Gastrocnemius medialis (tissue), 4 donors: ENCODE results near the gene IDUA. TPM values are rescaled to one million over a fixed set of nuclear protein-coding genes. Genes with fewer than 3 reads are reported as not detected.

ENCODE experiments used
- ATAC-seq, 2 donors: fragments of 150-250 bp; one replicate each; pipeline ENCODE4 v1.9.1; 2016
- DNase-seq, 2 donors: peaks; one replicate each; pipeline ENCODE4 v3.0.0-alpha.2; 2019
- H3K27ac ChIP-seq, 4 donors: fragments of 200-600 bp; sonication (generic); 1 replicate in 1 of 4; 2 replicates in 3 of 4; pipeline ENCODE4 v1.5.1; 2016 to 2018; ENCODE audit warnings: mild to moderate bottlenecking in 2 of 4, moderate library complexity in 1 of 4
- H3K27me3 ChIP-seq, 3 donors: fragments of 200-600 bp; sonication (generic) in 2 of 3; 1 replicate in 1 of 3; 2 replicates in 2 of 3; pipeline versions ENCODE4 v1.5.1 to v1.6.0; 2016 to 2019; ENCODE audit warnings: mild to moderate bottlenecking in 1 of 3, moderate library complexity in 1 of 3
- H3K36me3 ChIP-seq, 2 donors: fragments of 200-600 bp; sonication (generic) in 1 of 2; one replicate each; pipeline ENCODE4 v1.5.1; 2017 to 2018
- H3K4me1 ChIP-seq, 2 donors: fragments of 200-600 bp; sonication (generic) in 1 of 2; one replicate each; pipeline ENCODE4 v1.5.1; 2016 to 2017; ENCODE audit warnings: mild to moderate bottlenecking in 2 of 2
- H3K4me3 ChIP-seq, 4 donors: fragments of 200-600 bp; sonication (generic) in 3 of 4; 1 replicate in 1 of 4; 2 replicates in 3 of 4; pipeline ENCODE4 v1.5.1; 2016 to 2019; ENCODE audit warnings: mild to moderate bottlenecking in 2 of 4
- H3K9me3 ChIP-seq, 3 donors: fragments of 200-600 bp; sonication (generic) in 2 of 3; 1 replicate in 1 of 3; 2 replicates in 2 of 3; pipeline ENCODE4 v1.5.1; 2016 to 2019
- POLR2A ChIP-seq, 2 donors: fragments of 450-650 bp; IDR thresholded peaks; one replicate each; pipeline ENCODE4 v1.6.1; 2017; ENCODE audit warnings: antibody characterized with exemption in 2 of 2, mild to moderate bottlenecking in 2 of 2, moderate library complexity in 2 of 2
- in situ Hi-C, 4 donors: fragments of 200-750 bp; cut with MboI; loops; one replicate each; pipeline versions ENCODE4 v1.15.0 to v1.8.0; 2017; ENCODE audit warnings: low sequenced_read_pairs in 4 of 4
- intact Hi-C: fragments of 100-400 bp; cut with DNase I; formaldehyde crosslinking; loops from one replicate; pipeline ENCODE4 v1.15.1; 2023; ENCODE audit warnings: low total_unique reads
- total RNA-seq, 4 donors: library from RNA; depleted of rRNA; stranded (reverse); fragments of >200 nt; gene quantifications; one replicate each; pipeline versions ENCODE4 v1.1.0 to v1.2.3, GENCODE V29; 2016
- TF ChIP-seq, protein P1 (sequence below), 5 experiments: fragments of 450-650 bp in 3 of 5; fragments of 200-600 bp in 2 of 5; sonication (generic) in 2 of 5; IDR thresholded peaks in 4 of 5; conservative IDR thresholded peaks in 1 of 5; 1 replicate in 4 of 5; 2 replicates in 1 of 5; pipeline ENCODE4 v1.5.1; 2016 to 2019; ENCODE audit warnings: antibody characterized with exemption in 5 of 5, mild to moderate bottlenecking in 3 of 5, moderate library complexity in 3 of 5

The IDUA gene
- total RNA-seq, 4 donors from 2014 or later = 0.12 to 10.8 (median 2.4) TPM

- no peak for DNase-seq
- intact Hi-C loops = no loop called here
Measured at GRCh38 chr4:961351-962230, 25.3 kb upstream of the IDUA start.

GRCh38 chr4:962231-963208, 24.3 kb upstream of the IDUA start:
- Histone ChIP-seq H3K9me3 (no peaks in the 10 kb centered on the region), H3K27me3 (no peaks in the 10 kb centered on the region), H3K36me3 (peaks cover 0 to 7% of the 10 kb centered on the region in 2 donors), H3K4me3 (no peak overlapping the region), H3K4me1 (no peaks in the 10 kb centered on the region), H3K27ac (no peak overlapping the region)
- ATAC-seq = no peak
- no peak for DNase-seq
- intact Hi-C loops = no loop called here
- TF ChIP-seq, protein P1, sequence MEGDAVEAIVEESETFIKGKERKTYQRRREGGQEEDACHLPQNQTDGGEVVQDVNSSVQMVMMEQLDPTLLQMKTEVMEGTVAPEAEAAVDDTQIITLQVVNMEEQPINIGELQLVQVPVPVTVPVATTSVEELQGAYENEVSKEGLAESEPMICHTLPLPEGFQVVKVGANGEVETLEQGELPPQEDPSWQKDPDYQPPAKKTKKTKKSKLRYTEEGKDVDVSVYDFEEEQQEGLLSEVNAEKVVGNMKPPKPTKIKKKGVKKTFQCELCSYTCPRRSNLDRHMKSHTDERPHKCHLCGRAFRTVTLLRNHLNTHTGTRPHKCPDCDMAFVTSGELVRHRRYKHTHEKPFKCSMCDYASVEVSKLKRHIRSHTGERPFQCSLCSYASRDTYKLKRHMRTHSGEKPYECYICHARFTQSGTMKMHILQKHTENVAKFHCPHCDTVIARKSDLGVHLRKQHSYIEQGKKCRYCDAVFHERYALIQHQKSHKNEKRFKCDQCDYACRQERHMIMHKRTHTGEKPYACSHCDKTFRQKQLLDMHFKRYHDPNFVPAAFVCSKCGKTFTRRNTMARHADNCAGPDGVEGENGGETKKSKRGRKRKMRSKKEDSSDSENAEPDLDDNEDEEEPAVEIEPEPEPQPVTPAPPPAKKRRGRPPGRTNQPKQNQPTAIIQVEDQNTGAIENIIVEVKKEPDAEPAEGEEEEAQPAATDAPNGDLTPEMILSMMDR (IDR thresholded peaks at IDR 0.05 in 4 of 5, conservative IDR thresholded peaks at IDR 0.05 in 1 of 5) = no peak
- TF ChIP-seq POLR2A (IDR thresholded peaks at IDR 0.05) = no peak
- in situ Hi-C loops = no loop called here

More at GRCh38 chr4:961351-962230, 25.3 kb upstream of the IDUA start:
- no peaks in the 10 kb centered on the region for H3K4me1 ChIP-seq
- no peaks in the 10 kb centered on the region for H3K9me3 ChIP-seq
- H3K27ac ChIP-seq = no peak overlapping the region
- H3K4me3 ChIP-seq = no peak overlapping the region
- in situ Hi-C loops = no loop called here
- no peaks in the 10 kb centered on the region for H3K27me3 ChIP-seq
- H3K36me3 ChIP-seq = peaks cover 0 to 7% of the 10 kb centered on the region in 2 donors
- ATAC-seq = no peak
- TF ChIP-seq, protein P1 (IDR thresholded peaks at IDR 0.05 in 4 of 5, conservative IDR thresholded peaks at IDR 0.05 in 1 of 5) = no peak
- no peak for TF ChIP-seq POLR2A (IDR thresholded peaks at IDR 0.05)

- in situ Hi-C loops = no loop called here
- Histone ChIP-seq H3K27ac (no peak overlapping the region), H3K9me3 (no peaks in the 10 kb centered on the region), H3K4me1 (no peaks in the 10 kb centered on the region), H3K36me3 (peaks cover 0 to 7% of the 10 kb centered on the region in 2 donors), H3K4me3 (no peak overlapping the region), H3K27me3 (no peaks in the 10 kb centered on the region)
- ATAC-seq = no peak
- no peak for TF ChIP-seq POLR2A (IDR thresholded peaks at IDR 0.05)
- TF ChIP-seq, protein P1 (IDR thresholded peaks at IDR 0.05 in 4 of 5, conservative IDR thresholded peaks at IDR 0.05 in 1 of 5) = no peak
- DNase-seq = no peak
- intact Hi-C loops = no loop called here
Measured at GRCh38 chr4:963276-964225, 23.3 kb upstream of the IDUA start.
